ENCODE data around the gene EXOSC1.
A peak's percentile ranks its signal among the peaks of the same experiment; 100 is the strongest.

The EXOSC1 gene

GRCh38 chr10:97444212-97444611 lies 1.6 kb downstream of the EXOSC1 start:
- Histone ChIP-seq H3K27ac (ENCODE audit: low read depth, low read length) (no peak overlapping the region), H3K4me2 (ENCODE audit: low read depth, low read length, poor library complexity, severe bottlenecking) (peak overlapping the region; percentile 81), H3K9me3 (ENCODE audit: insufficient read depth, low read length) (no peaks in the 10 kb centered on the region), H3K9ac (ENCODE audit: low read length) (peak overlapping the region; percentile 65; the same call in 1 of the 2 replicates), H3F3A (ENCODE audit: insufficient read depth) (no peaks in the 10 kb centered on the region), H2AFZ (ENCODE audit: low read depth, low read length, severe bottlenecking) (no peak overlapping the region), H3K36me3 (ENCODE audit: low read length) (no peaks in the 10 kb centered on the region), H3K9me2 (replicated peaks; ENCODE audit: insufficient read depth, low read length) (no peaks in the 10 kb centered on the region), H3K27me3 (ENCODE audit: low read length) (no peaks in the 10 kb centered on the region), H4K20me1 (ENCODE audit: low read depth, low read length) (no peaks in the 10 kb centered on the region; the same call in 1 of the 2 replicates), H3K4me3 (ENCODE audit: insufficient read depth, low read length, poor library complexity, severe bottlenecking) (peak overlapping the region; percentile 71), H3K79me2 (ENCODE audit: insufficient read depth, low read length) (peaks cover 47% of the 10 kb centered on the region)
- no peak for TF ChIP-seq EZH2phosphoT487 (conservative IDR thresholded peaks at IDR 0.05; ENCODE audit: low read length)
- TF ChIP-seq CTCF (IDR thresholded peaks at IDR 0.05; ENCODE audit: insufficient read depth, low read length, poor library complexity, severe bottlenecking) = no peak

GRCh38 chr10:97442277-97442676 lies 3.5 kb downstream of the EXOSC1 start:
- H3K27ac ChIP-seq (ENCODE audit: low read depth, low read length) = no peak overlapping the region
- no peaks in the 10 kb centered on the region for H3K9me3 ChIP-seq (ENCODE audit: insufficient read depth, low read length)
- H3K36me3 ChIP-seq (ENCODE audit: low read length) = no peaks in the 10 kb centered on the region
- H3F3A ChIP-seq (ENCODE audit: insufficient read depth) = no peaks in the 10 kb centered on the region
- H3K4me3 ChIP-seq (ENCODE audit: insufficient read depth, low read length, poor library complexity, severe bottlenecking) = no peak overlapping the region
- H2AFZ ChIP-seq (ENCODE audit: low read depth, low read length, severe bottlenecking) = no peak overlapping the region
- no peak overlapping the region for H3K9ac ChIP-seq (ENCODE audit: low read length)
- TF ChIP-seq CTCF (IDR thresholded peaks at IDR 0.05; ENCODE audit: insufficient read depth, low read length, poor library complexity, severe bottlenecking) (no peak), EZH2phosphoT487 (conservative IDR thresholded peaks at IDR 0.05; ENCODE audit: low read length) (no peak)
- no peak overlapping the region for H3K4me2 ChIP-seq (ENCODE audit: low read depth, low read length, poor library complexity, severe bottlenecking)
- peaks cover 28% of the 10 kb centered on the region for H3K79me2 ChIP-seq (ENCODE audit: insufficient read depth, low read length)
- H3K9me2 ChIP-seq (replicated peaks; ENCODE audit: insufficient read depth, low read length) = no peaks in the 10 kb centered on the region
- no peaks in the 10 kb centered on the region; the same call in 1 of the 2 replicates for H4K20me1 ChIP-seq (ENCODE audit: low read depth, low read length)
- H3K27me3 ChIP-seq (ENCODE audit: low read length) = no peaks in the 10 kb centered on the region

GRCh38 chr10:97435211-97435610 lies 10.6 kb downstream of the EXOSC1 start:
- Histone ChIP-seq H3K9me2 (replicated peaks; ENCODE audit: insufficient read depth, low read length) (no peaks in the 10 kb centered on the region), H3K79me2 (ENCODE audit: insufficient read depth, low read length) (0 out of 2 replicates have a peak, but pooled peaks cover under 1% of the 10 kb centered on the region), H3K9me3 (ENCODE audit: insufficient read depth, low read length) (no peaks in the 10 kb centered on the region), H4K20me1 (ENCODE audit: low read depth, low read length) (no peaks in the 10 kb centered on the region), H3F3A (ENCODE audit: insufficient read depth) (peaks cover 35% of the 10 kb centered on the region), H3K9ac (ENCODE audit: low read length) (no peak overlapping the region), H3K4me3 (ENCODE audit: insufficient read depth, low read length, poor library complexity, severe bottlenecking) (no peak overlapping the region), H3K4me2 (ENCODE audit: low read depth, low read length, poor library complexity, severe bottlenecking) (no peak overlapping the region), H3K36me3 (ENCODE audit: low read length) (peaks cover 16% of the 10 kb centered on the region; the same call in 1 of the 2 replicates), H2AFZ (ENCODE audit: low read depth, low read length, severe bottlenecking) (no peak overlapping the region), H3K27me3 (ENCODE audit: low read length) (no peaks in the 10 kb centered on the region), H3K27ac (ENCODE audit: low read depth, low read length) (no peak overlapping the region)
- TF ChIP-seq CTCF (IDR thresholded peaks at IDR 0.05; ENCODE audit: insufficient read depth, low read length, poor library complexity, severe bottlenecking) (no peak), EZH2phosphoT487 (conservative IDR thresholded peaks at IDR 0.05; ENCODE audit: low read length) (no peak)
